H4 (cell line): Measurements from ENCODE around the gene IGF1R. TPM values are rescaled to one million over a fixed set of nuclear protein-coding genes. Genes with fewer than 3 reads are reported as not detected.

ENCODE experiments used
- DNase-seq: peaks from one replicate; pipeline ENCODE4 v3.0.0-alpha.2; 2015; ENCODE audit warnings: low spot score
- total RNA-seq: library from RNA; depleted of rRNA; stranded (reverse); fragments of >200 nt; shearing (Covaris generic); gene quantifications from 2 replicates; pipeline ENCODE4 v1.2.3, GENCODE V29; 2014

The IGF1R gene
- total RNA-seq, 1 experiment from 2014 or later = 15.5 TPM

- no peak for DNase-seq
These were observed 148.5 kb downstream of the IGF1R start for GRCh38 chr15:98796685-98797357.

- DNase-seq = no peak
These were observed 150.1 kb downstream of the IGF1R start for GRCh38 chr15:98798375-98798893.

GRCh38 chr15:98799461-98800390, 151.4 kb downstream of the IGF1R start:
- peak; percentile 15 for DNase-seq

- peak; percentile 61 for DNase-seq
These were observed 152.3 kb downstream of the IGF1R start for GRCh38 chr15:98800437-98801233.

- no peak for DNase-seq
These were observed 152.9 kb downstream of the IGF1R start for GRCh38 chr15:98801234-98801561.

GRCh38 chr15:98802187-98802586, 153.8 kb downstream of the IGF1R start:
- DNase-seq = no peak

- no peak for DNase-seq
These were observed 155.1 kb downstream of the IGF1R start for GRCh38 chr15:98803228-98804056.

GRCh38 chr15:98804057-98804380, 155.7 kb downstream of the IGF1R start:
- no peak for DNase-seq

GRCh38 chr15:98805434-98806274, 157.3 kb downstream of the IGF1R start:
- peak; percentile 8 for DNase-seq

- DNase-seq = no peak
These were observed 158.0 kb downstream of the IGF1R start for GRCh38 chr15:98806275-98806895.

GRCh38 chr15:98807262-98807661, 158.9 kb downstream of the IGF1R start:
- peak; percentile 51 for DNase-seq

- no peak for DNase-seq
These were observed 160.9 kb downstream of the IGF1R start for GRCh38 chr15:98809273-98809672.

- DNase-seq = no peak
These were observed 164.5 kb downstream of the IGF1R start for GRCh38 chr15:98812716-98813446.

- DNase-seq = no peak
These were observed 165.6 kb downstream of the IGF1R start for GRCh38 chr15:98813951-98814350.

GRCh38 chr15:98815207-98815606, 166.9 kb downstream of the IGF1R start:
- no peak for DNase-seq

- no peak for DNase-seq
These were observed 169.4 kb downstream of the IGF1R start for GRCh38 chr15:98817745-98818144.

- DNase-seq = peak; percentile 94
These were observed 174.7 kb downstream of the IGF1R start for GRCh38 chr15:98823012-98823458.

GRCh38 chr15:98823616-98824015, 175.3 kb downstream of the IGF1R start:
- no peak for DNase-seq

- DNase-seq = no peak
These were observed 176.3 kb downstream of the IGF1R start for GRCh38 chr15:98824595-98824994.
